ENCODE results near the gene CALML3.

DNA sequence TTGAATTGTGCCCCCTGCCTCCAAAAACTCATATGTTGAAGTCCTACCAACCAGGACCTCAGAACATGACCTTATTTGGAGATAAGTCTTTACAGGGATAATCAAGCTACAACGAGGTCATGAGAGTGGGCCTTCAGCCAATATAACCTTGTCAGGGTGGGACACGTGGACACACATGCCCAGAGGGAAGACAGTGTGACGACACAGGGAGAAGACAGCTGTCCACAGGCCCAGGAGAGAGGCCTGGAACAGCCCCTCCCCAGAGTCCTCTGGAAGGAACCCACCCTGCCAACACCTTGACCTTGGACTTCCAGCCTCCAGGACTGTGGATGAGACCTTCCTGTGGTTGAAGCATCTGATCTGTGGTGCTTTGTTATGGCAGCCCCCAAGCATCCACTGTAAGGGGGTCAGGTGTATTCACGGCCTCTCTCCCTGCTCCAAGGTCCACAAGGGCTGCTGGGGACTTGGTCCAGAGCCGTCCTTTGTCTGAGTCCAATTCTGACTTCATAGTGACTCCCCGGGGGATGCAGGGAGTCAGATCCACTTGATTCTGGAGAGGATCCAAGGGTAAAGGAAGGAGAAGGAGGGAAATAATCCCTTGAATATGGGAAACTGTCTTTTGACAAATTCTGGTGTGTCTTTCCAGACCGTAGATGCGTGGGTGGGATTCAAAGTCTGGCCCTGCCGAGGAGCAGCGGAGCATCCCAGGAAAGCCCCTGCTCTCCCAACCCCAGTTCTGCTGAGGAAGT lies 7.0 kb downstream of the CALML3 start:
- TF ChIP-seq, protein P1, sequence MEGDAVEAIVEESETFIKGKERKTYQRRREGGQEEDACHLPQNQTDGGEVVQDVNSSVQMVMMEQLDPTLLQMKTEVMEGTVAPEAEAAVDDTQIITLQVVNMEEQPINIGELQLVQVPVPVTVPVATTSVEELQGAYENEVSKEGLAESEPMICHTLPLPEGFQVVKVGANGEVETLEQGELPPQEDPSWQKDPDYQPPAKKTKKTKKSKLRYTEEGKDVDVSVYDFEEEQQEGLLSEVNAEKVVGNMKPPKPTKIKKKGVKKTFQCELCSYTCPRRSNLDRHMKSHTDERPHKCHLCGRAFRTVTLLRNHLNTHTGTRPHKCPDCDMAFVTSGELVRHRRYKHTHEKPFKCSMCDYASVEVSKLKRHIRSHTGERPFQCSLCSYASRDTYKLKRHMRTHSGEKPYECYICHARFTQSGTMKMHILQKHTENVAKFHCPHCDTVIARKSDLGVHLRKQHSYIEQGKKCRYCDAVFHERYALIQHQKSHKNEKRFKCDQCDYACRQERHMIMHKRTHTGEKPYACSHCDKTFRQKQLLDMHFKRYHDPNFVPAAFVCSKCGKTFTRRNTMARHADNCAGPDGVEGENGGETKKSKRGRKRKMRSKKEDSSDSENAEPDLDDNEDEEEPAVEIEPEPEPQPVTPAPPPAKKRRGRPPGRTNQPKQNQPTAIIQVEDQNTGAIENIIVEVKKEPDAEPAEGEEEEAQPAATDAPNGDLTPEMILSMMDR (IDR thresholded peaks at IDR 0.05): no peak
- TF ChIP-seq POLR2AphosphoS5 (IDR thresholded peaks at IDR 0.05) (no peak), POLR2A (IDR thresholded peaks at IDR 0.05) (no peak), EP300 (IDR thresholded peaks at IDR 0.05) (no peak)

Measured in stomach (tissue), 4 donors.